Kidney glomerular epithelial cell (primary cell): ENCODE results near the gene SPP2.

Source experiments
- DNase-seq: peaks from one replicate; lab custom pipeline; 2025; lab: John Stamatoyannopoulos, UW

SPP2 gene

DNA sequence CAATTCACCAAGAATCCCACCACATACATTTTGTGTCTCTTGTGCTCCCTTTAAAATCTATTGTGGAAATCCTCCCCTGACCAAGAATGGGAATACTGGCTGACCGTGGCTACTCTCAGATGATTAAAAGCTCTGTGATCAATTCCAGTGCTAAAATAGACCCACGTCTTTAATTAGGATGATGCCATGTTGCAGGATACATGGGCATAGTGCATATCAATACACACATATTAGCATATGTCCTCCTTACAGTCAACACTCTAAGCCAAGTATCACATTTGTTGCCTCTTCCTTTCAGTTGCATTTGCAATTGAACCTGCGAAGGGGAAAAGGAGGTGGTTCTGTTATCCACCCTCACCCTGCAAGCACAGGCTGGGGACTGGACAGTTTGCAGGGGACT lies 41.8 kb downstream of the SPP2 start:
- DNase-seq, result no peak

- DNase-seq, result no peak
These were observed 44.8 kb downstream of the SPP2 start for GRCh38 chr2:234095301-234095700.

DNA sequence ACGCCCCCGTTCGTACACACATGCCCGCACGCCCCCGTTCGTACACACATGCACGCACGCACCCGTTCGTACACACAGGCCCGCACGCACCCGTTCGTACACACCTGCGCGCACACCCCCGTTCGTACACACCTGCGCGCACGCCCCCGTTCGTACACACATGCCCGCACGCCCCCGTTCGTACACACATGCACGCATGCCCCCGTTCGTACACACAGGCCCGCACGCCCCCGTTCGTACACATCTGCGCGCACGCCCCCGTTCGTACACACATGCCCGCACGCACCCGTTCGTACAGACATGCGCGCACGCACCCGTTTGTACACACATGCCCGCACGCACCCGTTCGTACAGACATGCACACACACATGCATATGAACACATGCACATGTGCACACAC lies 45.7 kb downstream of the SPP2 start:
- DNase-seq, result no peak

DNA sequence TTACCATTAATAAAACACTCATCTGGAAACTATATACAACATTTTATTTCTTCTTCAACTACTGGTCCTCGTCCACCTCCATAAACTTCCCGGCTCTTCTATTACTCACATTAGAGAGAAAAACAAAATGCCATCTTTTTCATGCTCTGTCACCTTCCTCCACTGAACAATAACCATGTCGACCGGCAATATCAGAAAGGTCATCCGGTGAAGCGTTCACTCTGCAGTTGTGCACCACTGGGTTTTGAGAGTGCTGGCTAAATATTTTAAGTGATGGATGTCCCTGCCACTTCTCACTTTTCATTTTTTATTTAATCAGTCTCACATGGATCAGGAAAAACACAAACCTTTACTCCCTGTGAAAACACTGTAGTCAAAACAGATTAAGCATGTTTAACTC lies 48.2 kb downstream of the SPP2 start:
- peak; percentile 88 for DNase-seq

DNA sequence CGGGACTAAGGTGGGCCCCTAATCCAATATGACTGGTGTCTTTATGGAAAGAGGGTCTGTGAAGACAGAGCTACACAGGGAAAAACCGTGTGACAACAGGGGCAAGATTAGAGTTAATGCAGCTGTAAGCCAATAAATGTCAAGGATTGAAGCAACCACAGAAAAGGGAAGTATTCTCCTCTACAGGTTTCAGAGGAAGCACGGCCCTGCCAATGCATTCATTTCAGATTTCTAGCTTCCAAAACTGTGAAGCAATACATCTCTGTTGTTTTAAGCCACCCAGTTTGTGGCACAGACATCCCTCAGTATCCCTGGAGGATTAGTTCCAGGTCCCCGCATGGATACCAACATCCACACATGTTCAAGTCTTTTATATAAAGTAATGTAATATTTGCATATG lies 48.8 kb downstream of the SPP2 start:
- no peak for DNase-seq

GRCh38 chr2:234100686-234101085 lies 50.2 kb downstream of the SPP2 start:
- DNase-seq, result no peak

GRCh38 chr2:234102112-234102511 lies 51.6 kb downstream of the SPP2 start:
- no peak for DNase-seq

DNA sequence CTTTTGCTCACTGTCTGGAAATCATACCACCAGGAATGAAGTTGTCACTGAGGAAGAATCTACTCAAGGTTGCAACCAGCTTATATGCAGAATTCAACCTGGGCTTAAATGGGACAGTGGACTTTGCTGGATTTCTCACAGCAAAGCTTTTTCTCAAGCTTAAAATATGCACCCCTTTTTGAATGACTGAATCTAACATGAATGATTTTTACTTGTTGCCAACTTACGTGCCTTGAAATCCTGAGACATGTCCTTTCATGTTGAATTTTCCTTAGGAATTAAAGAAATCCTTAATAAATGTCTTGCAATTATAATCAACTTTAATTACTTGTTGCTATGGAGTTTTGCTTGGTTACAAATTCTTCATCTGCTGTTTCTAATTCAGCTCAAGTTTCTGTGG lies 57.4 kb downstream of the SPP2 start:
- DNase-seq, result no peak

DNA sequence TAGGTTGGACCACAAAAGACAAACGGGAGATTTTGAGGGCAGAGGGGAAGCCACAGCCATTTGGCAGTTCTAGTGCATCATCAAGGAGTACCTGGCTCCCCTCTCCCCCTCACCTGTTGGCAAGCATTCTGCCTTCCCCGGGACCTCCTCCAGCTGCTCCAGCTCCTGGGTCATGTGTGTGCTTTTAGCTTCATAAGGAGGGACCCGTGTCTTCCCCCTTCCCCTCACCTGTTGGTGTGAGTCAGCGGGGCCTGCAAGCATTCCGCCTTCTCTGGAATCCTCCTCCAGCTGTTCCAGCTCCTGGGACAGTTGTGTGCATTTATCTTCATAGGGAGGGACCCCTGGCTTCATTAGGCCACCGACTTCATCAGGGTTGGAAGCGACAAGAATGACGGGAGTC lies 58.8 kb downstream of the SPP2 start:
- DNase-seq, result no peak

- no peak for DNase-seq
These were observed 59.7 kb downstream of the SPP2 start for GRCh38 chr2:234110219-234110618.

DNA sequence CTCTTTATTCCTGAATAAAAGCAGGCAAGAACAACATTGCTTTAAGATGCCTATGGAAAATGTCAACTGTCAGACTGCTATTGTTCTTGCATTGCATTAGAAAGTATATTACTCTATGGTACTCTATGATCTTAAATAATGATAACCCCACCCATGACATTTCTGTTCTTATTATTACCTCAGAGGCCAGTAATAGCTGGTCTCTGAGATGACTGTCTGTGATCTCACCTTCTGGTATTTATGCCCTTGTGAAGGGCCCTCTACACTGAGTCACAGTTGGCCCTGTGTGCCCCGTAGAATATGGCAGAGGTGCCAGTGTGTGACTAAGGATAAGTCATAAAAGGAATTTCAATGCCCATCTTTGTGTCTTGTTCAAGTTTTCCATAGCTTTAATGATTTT lies 61.0 kb downstream of the SPP2 start:
- DNase-seq, result peak; percentile 88

DNA sequence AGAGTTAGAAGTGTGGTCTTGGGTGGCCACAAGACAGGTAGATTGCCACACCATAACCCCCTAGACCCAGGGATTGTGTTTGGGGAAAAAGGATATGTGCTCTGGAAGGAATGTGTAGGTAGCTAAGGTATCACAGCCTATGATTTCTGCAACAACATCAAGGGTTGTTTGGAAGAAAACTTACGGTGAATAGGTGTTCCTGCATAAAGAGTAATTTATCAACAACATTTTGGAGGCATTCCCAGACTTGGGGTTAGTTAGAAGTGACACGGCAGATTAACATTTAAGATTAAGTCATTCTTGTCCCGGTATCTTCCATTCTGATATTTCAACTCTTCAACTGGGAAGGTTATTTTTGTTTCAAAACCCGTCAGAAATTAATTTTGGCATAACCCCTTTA lies 65.5 kb downstream of the SPP2 start:
- DNase-seq, result peak; percentile 32

DNA sequence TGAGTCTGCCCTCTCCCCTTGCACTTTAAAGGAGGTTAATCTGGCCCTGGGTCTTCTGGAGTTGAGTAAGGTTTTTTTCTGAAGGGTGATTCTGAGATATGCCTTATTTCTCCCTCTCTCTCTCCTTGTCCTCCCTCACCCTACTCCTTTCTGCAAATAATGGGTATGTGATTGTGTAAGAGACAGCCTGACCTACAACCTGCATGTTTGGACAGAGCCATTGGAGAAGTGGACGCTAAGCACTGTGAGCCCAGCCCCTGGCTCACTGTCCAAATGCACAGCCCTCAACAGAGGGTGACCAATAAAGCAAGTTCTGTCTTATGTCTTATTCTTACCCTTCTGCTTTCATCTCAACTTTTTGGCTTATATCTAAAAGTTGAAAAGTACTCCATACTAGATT lies 71.5 kb downstream of the SPP2 start:
- DNase-seq, result no peak

GRCh38 chr2:234125451-234126145 lies 75.1 kb downstream of the SPP2 start:
- no peak for DNase-seq

DNA sequence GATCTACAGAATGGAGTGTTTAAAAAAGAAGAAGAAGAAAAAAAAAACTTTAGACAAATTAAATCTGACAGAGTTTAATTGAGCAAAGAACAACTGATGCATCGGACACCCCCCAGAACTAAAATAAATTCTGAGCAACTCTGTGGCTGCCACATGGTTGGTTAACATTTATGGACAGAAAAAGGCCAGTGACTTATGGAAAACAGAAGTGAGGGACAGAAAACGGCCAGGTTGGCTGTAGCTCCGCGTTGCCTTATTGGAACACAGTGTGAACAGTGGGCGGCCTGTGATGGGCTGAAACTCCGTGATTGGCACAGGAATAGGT lies 75.6 kb downstream of the SPP2 start:
- DNase-seq, result no peak
